ENCODE measurements around the gene ZNF597.

DNA sequence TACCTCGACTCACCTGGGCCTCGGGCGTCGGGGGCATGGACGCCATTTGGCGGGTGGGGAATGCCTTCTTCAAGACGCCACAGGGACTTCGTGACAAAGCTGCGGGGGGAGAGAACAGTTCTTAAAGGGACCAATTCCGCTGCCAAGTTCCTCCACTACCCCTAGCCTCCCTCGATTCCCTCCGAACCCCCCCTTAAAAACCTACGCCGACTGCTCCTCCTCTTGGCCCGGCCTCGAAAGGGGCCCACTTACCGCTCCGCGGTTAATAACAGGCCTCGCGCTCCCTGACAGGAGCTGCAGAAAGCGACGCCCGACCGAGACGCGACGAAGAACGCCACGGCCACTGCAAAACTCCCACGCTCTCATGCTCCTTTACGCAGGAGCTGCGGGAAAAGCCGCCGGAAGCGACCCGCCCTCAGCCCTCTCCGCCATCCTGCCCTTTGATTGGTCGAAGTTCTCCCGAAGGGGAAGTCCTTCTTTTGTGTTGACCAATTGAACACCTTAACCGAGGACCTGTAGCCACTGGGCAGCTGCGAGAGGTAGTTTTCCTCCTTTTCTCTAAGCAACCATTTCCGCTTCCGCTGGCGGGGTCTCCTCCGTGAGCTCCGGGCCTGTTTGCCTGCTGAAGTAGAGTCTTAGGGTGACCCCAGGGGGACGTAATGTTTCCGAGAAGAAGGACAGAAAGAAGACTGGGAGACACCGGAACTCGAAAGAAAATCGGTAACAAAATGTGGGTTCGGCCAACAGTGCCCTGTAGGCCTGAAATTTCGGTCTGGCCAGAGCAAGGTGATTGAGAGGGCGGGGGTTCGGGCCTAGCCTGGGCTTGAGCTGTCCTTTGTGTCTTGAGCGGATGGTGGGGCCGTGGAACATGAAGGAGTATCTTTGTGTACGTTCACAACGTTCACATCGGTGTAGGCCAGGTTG is at the start of gene ZNF597, which contains the start of gene NAA60:
- TF ChIP-seq, protein P1, sequence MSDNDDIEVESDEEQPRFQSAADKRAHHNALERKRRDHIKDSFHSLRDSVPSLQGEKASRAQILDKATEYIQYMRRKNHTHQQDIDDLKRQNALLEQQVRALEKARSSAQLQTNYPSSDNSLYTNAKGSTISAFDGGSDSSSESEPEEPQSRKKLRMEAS (IDR thresholded peaks at IDR 0.05): peak; percentile 61
- TF ChIP-seq YY1 (IDR thresholded peaks at IDR 0.05; ENCODE audit: low read depth) (no peak), ZBTB7A (IDR thresholded peaks at IDR 0.05; ENCODE audit: low read depth) (no peak), NFIC (IDR thresholded peaks at IDR 0.05) (no peak), TAF1 (IDR thresholded peaks at IDR 0.05; ENCODE audit: low read depth) (no peak), RAD21 (IDR thresholded peaks at IDR 0.05; ENCODE audit: low read depth) (no peak), CEBPB (IDR thresholded peaks at IDR 0.05) (no peak)
- TF ChIP-seq, protein P2, sequence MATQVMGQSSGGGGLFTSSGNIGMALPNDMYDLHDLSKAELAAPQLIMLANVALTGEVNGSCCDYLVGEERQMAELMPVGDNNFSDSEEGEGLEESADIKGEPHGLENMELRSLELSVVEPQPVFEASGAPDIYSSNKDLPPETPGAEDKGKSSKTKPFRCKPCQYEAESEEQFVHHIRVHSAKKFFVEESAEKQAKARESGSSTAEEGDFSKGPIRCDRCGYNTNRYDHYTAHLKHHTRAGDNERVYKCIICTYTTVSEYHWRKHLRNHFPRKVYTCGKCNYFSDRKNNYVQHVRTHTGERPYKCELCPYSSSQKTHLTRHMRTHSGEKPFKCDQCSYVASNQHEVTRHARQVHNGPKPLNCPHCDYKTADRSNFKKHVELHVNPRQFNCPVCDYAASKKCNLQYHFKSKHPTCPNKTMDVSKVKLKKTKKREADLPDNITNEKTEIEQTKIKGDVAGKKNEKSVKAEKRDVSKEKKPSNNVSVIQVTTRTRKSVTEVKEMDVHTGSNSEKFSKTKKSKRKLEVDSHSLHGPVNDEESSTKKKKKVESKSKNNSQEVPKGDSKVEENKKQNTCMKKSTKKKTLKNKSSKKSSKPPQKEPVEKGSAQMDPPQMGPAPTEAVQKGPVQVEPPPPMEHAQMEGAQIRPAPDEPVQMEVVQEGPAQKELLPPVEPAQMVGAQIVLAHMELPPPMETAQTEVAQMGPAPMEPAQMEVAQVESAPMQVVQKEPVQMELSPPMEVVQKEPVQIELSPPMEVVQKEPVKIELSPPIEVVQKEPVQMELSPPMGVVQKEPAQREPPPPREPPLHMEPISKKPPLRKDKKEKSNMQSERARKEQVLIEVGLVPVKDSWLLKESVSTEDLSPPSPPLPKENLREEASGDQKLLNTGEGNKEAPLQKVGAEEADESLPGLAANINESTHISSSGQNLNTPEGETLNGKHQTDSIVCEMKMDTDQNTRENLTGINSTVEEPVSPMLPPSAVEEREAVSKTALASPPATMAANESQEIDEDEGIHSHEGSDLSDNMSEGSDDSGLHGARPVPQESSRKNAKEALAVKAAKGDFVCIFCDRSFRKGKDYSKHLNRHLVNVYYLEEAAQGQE (IDR thresholded peaks at IDR 0.05; ENCODE audit: low read depth): no peak
